NT2/D1 (cell line): Measurements from ENCODE around the gene RPLP1.

Source experiments
- DNase-seq: peaks from one replicate; pipeline ENCODE4 v3.0.0-alpha.2; 2011; ENCODE audit warnings: low read depth, low spot score
- H3K27me3 ChIP-seq: 2 replicates; pipeline ENCODE4 v1.6.0; 2011; ENCODE audit warnings: mild to moderate bottlenecking; ENCODE audit not compliant: insufficient read length, insufficient read depth
- H3K36me3 ChIP-seq: 2 replicates; pipeline ENCODE4 v1.6.1; 2011; ENCODE audit warnings: mild to moderate bottlenecking, low read length, mixed read lengths; ENCODE audit not compliant: insufficient read depth, insufficient read length
- H3K4me1 ChIP-seq: 2 replicates; pipeline ENCODE4 v1.5.1; 2011; ENCODE audit not compliant: insufficient read depth, insufficient read length
- H3K4me3 ChIP-seq: 2 replicates; pipeline ENCODE4 v1.5.1; 2011; ENCODE audit warnings: low read depth; ENCODE audit not compliant: insufficient read length
- H3K9ac ChIP-seq: 2 replicates; pipeline ENCODE4 v1.6.0; 2011; ENCODE audit warnings: low read depth; ENCODE audit not compliant: insufficient read length
- H3K9me3 ChIP-seq: 2 replicates; pipeline ENCODE4 v1.5.1; 2011; ENCODE audit warnings: mild to moderate bottlenecking, low read length; ENCODE audit not compliant: insufficient read depth
- SUZ12 ChIP-seq: IDR thresholded peaks from 2 replicates; pipeline ENCODE4 v1.6.1; 2011; ENCODE audit not compliant: insufficient read length, insufficient read depth; ENCODE audit errors: extremely low read depth
- YY1 ChIP-seq: IDR thresholded peaks from 2 replicates; pipeline ENCODE4 v1.6.1; 2011; ENCODE audit not compliant: insufficient read length, insufficient read depth
- ZNF274 ChIP-seq: IDR thresholded peaks from 2 replicates; pipeline ENCODE4 v1.6.1; 2011; ENCODE audit warnings: mild to moderate bottlenecking, low read depth, low read length

RPLP1 gene

DNA sequence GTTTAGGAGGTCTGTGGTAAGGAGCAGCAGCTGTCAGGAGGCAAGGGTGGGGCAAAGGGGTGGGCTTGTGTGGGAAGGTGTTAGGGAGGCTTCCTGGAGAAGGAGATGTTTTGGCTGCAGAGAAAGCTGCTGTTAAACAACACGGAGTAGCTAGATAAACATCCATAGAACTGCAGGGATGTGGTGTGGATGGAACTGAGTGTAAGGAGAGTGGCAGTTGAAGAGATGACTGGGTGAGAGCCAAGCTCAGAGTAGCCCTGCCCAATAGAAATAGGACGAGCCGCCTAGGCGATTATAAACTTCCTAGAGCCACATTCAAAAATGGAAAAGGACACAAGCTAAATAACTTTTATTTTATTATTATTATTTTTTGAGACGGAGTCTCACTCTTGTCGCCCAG is 19.9 kb downstream of the RPLP1 start:
- H3K4me1 ChIP-seq, result peaks cover 6% of the 10 kb centered on the region
- no peaks in the 10 kb centered on the region for H3K9me3 ChIP-seq
- no peaks in the 10 kb centered on the region for H3K36me3 ChIP-seq
- H3K27me3 ChIP-seq, result no peaks in the 10 kb centered on the region
- DNase-seq, result no peak
- H3K9ac ChIP-seq, result no peak overlapping the region
- no peak for TF ChIP-seq ZNF274
- no peak for TF ChIP-seq SUZ12
- no peak for TF ChIP-seq YY1
- H3K4me3 ChIP-seq, result no peak overlapping the region

DNA sequence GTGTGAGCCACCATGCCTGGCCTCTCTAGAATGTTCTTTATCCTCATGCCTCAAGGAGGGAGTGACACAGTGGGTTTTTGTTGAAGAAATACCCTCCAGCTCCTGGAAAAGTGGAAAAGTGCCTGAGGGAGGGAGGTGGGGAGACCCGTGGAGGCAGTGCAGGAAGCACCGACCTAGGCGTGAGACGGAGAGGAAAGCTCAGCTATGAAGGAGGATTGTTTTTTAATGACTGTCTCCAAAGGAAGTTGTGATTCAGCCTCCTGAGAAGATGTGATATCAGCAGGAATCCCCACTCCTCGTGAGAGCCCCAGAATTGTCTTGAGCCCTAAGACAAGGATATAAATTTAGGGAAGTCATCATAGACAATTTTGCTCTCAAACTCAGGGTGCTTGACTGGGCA is 21.7 kb downstream of the RPLP1 start:
- Histone ChIP-seq H3K9me3 (no peaks in the 10 kb centered on the region), H3K27me3 (no peaks in the 10 kb centered on the region), H3K4me3 (no peak overlapping the region), H3K4me1 (no peaks in the 10 kb centered on the region), H3K9ac (no peak overlapping the region), H3K36me3 (no peaks in the 10 kb centered on the region)
- no peak for TF ChIP-seq YY1
- no peak for TF ChIP-seq ZNF274
- no peak for TF ChIP-seq SUZ12
- DNase-seq, result no peak

DNA sequence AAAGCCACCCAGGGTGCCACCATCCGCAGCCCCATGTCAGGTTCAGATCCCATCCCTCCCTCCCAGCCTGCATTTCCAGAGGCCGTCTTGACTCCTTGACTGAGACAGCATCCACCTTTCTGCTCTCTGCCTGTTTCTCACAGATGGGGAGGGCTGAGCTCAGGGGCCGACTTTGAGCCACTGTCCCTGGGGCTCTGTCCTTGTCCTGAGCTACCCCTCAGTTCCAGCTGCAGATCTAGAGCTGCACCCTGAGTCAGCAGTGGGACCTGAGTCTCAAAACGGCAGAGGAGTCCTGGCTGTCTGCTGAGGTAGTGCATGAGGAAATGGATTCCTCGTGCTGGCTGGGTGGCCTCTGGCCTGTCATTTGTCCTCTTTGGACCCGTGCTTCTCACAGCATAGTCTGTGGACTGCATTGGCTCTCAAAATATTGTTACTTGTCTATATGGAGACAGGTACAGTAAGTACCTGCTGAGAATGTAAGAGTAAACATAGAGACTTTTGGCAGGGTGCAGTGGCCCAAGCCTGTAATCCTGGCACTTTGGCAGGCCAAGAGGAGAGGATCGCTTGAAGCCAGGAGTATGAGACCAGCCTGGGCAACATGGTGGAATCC is 22.3 kb downstream of the RPLP1 start:
- Histone ChIP-seq H3K4me1 (no peaks in the 10 kb centered on the region), H3K27me3 (no peaks in the 10 kb centered on the region), H3K36me3 (no peaks in the 10 kb centered on the region), H3K4me3 (no peak overlapping the region), H3K9me3 (peaks cover 5% of the 10 kb centered on the region), H3K9ac (no peak overlapping the region)
- TF ChIP-seq YY1 (no peak), ZNF274 (no peak), SUZ12 (no peak)
- DNase-seq, result no peak

DNA sequence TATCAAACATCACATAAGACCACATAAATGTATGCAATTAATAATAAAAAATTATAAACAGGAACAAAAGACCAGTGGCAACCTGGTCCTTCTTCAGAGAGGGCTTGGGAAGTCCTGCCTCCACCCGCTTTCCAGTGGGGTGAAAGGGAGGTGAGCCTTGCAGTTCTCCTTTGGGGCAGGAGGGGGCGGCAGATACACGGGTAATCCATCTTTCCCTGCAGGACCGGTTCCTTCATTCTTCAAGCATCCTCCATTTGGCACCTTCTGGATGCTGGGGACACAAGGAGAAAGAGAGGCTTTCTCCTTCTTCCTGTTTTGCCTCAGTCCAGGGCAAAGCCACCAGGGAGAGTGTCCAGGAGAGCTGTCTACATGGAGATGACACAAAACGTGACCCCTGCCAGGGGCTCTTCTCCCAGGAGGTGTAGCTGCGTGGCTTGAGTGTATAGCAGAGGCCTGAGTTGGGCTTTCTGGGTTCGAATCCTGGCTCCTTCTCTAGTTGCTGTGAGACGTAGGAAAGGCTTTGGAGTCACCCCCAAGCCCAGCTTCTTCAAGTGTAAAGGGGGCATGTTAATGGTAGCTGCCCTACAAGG is 23.2 kb downstream of the RPLP1 start:
- no peak overlapping the region for H3K9ac ChIP-seq
- no peaks in the 10 kb centered on the region for H3K36me3 ChIP-seq
- TF ChIP-seq SUZ12, result no peak
- TF ChIP-seq YY1, result no peak
- no peak for TF ChIP-seq ZNF274
- H3K4me3 ChIP-seq, result no peak overlapping the region
- H3K9me3 ChIP-seq, result peaks cover 10% of the 10 kb centered on the region
- no peaks in the 10 kb centered on the region for H3K27me3 ChIP-seq
- no peaks in the 10 kb centered on the region for H3K4me1 ChIP-seq
- peak; percentile 52 for DNase-seq

DNA sequence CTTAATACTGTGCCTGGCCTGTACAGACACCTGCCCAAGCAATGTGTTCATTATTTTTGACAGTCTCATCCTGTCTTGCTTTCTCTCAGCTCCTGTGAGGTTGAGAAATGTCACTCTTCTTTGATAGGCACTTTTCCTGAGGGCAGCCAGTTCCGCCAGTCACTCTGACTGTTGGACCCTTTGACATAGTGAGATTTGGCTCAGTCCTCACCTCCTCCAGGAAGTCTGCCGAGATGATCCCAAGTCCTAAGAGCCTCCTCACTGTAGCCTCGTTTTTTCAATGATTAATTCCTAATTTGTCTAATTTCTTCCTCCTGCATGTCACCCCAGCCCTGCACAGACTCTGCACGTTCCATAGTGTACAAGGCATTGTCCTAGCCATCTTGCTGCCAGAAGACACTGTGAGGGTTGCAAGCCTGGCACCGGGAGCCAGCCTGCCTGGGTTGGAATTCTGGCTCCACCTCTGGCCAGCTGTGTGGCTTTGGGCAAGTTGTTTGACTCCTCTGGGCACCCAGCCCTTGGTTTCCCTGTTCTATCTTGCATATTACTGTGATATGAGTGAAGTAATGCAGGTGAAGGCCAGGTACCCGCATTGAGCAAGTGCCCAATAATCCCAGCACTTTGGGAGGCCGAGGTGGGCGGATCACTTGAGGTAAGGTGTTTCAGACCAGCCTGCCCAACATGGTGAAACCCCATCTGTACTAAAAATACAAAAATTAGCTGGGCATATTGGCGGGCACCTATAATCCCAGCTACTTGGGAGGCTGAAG is 24.3 kb downstream of the RPLP1 start:
- no peak for DNase-seq

DNA sequence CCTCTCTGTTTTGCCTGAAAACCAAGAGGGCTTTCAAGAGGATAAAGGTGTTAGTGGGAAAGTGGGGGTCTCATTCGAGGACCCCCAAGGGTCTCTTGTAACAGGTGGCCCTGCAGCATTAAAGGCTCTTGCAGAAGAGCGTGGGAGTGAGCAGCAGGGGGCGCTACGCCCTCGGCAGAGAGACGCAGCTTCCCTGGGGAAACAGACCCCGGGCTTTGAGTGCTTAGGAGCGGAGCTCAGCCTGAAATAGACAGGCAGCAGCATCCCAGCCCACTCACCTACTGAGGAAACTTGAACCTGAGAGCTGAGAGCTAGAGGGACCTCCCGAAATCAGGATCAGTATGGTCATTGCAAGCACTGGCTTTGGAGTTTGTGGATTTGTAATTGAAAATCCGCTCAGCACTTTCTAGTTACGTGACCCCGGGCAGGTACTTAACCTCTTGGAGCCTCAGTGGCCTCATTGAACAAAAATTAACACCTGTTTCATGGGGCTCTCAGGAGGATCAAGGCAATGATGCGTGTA is 25.7 kb downstream of the RPLP1 start:
- Histone ChIP-seq H3K9me3 (peaks cover 10% of the 10 kb centered on the region), H3K9ac (no peak overlapping the region), H3K4me3 (no peak overlapping the region), H3K27me3 (no peaks in the 10 kb centered on the region), H3K4me1 (no peaks in the 10 kb centered on the region), H3K36me3 (no peaks in the 10 kb centered on the region)
- TF ChIP-seq SUZ12 (no peak), ZNF274 (no peak), YY1 (no peak)
- DNase-seq, result peak; percentile 81

More for the DNA sequence above, 24.3 kb downstream of the RPLP1 start:
- no peak overlapping the region for H3K9ac ChIP-seq
- peaks cover 10% of the 10 kb centered on the region for H3K9me3 ChIP-seq
- H3K4me3 ChIP-seq, result no peak overlapping the region
- no peak for TF ChIP-seq YY1
- no peaks in the 10 kb centered on the region for H3K4me1 ChIP-seq
- no peaks in the 10 kb centered on the region for H3K27me3 ChIP-seq
- no peaks in the 10 kb centered on the region for H3K36me3 ChIP-seq

DNA sequence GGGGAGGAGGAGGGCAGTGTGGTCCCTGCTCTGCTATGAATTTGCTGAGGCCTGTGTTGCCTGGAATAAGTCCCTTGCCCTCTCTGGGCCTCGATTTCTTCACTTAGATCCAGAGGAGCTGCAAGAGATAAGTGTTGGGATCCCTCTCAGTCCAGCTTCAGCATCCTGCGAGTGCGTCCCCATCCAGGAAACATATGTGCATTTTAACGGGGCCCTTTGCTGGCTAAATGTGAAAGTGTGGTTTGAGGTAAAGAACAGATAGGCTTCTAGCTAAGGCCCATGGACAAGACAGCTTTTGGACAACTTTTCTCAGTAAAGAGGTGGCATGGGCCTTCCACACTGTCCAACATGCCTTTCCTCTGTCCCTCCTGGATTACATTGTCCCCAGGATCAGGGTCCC is 26.5 kb downstream of the RPLP1 start:
- no peak for TF ChIP-seq ZNF274
- TF ChIP-seq YY1, result no peak
- no peak for TF ChIP-seq SUZ12
- Histone ChIP-seq H3K9me3 (peaks cover 10% of the 10 kb centered on the region), H3K4me3 (no peak overlapping the region), H3K4me1 (no peaks in the 10 kb centered on the region), H3K36me3 (no peaks in the 10 kb centered on the region), H3K27me3 (no peaks in the 10 kb centered on the region), H3K9ac (no peak overlapping the region)
- DNase-seq, result no peak
